WTC11 (cell line): ENCODE measurements around the gene GABRR3. TPM values are rescaled to one million over a fixed set of nuclear protein-coding genes. Genes with fewer than 3 reads are reported as not detected.

Experiments
- ATAC-seq: fragments of 200-7000 bp; cut with Tn5 transposase; 2 replicates; pipeline ENCODE4 v1.10.0; 2021; ENCODE audit warnings: mild to moderate bottlenecking, moderate library complexity
- CTCF ChIA-PET: fragments of 300-600 bp; sonication (Branson Sonifier 250); formaldehyde crosslinking; loops from one replicate; lab custom pipeline; 2021; ENCODE audit warnings: antibody characterized with exemption; lab: Charles Lee
- POLR2A ChIA-PET: fragments of 350-600 bp; sonication (Branson Sonifier 250); formaldehyde crosslinking; loops from one replicate; lab custom pipeline; 2021; ENCODE audit warnings: antibody characterized with exemption; lab: Charles Lee
- DNase-seq: peaks from one replicate; pipeline ENCODE4 v3.0.0; 2021; ENCODE audit warnings: low spot score
- H3K27ac Mint-ChIP-seq: 2 replicates; pipeline ENCODE4 v1.8.0; 2021; ENCODE audit warnings: mixed read lengths
- H3K27me3 Mint-ChIP-seq: 2 replicates; pipeline ENCODE4 v1.8.0; 2021; ENCODE audit warnings: low read depth, mild to moderate bottlenecking, moderate library complexity, mixed read lengths
- H3K36me3 Mint-ChIP-seq: 2 replicates; pipeline ENCODE4 v1.8.0; 2021; ENCODE audit warnings: mixed read lengths
- H3K4me1 Mint-ChIP-seq: 2 replicates; pipeline ENCODE4 v1.8.0; 2022; ENCODE audit warnings: mixed read lengths
- H3K4me3 Mint-ChIP-seq: 2 replicates; pipeline ENCODE4 v1.8.0; 2021; ENCODE audit warnings: mild to moderate bottlenecking, moderate library complexity, mixed read lengths
- H3K9me3 Mint-ChIP-seq: 2 replicates; pipeline ENCODE4 v1.8.0; 2021; ENCODE audit warnings: mixed read lengths
- ATF2 ChIP-seq: sonication (generic); formaldehyde crosslinking; IDR thresholded peaks from 2 replicates; pipeline ENCODE4 v1.8.1; 2022; ENCODE audit warnings: low read depth, missing genetic modification reagents, borderline replicate concordance
- E2F4 ChIP-seq: sonication (generic); formaldehyde crosslinking; IDR thresholded peaks from 2 replicates; pipeline ENCODE4 v1.8.1; 2022; ENCODE audit warnings: low read depth, mild to moderate bottlenecking, moderate library complexity, missing genetic modification reagents, borderline replicate concordance
- ELF4 ChIP-seq: sonication (generic); formaldehyde crosslinking; IDR thresholded peaks from 2 replicates; pipeline ENCODE4 v1.8.1; 2022; ENCODE audit warnings: low read depth, mild to moderate bottlenecking, moderate library complexity, missing genetic modification reagents
- ERG ChIP-seq: fragments of 250-450 bp; sonication (Bioruptor Pico); IDR thresholded peaks from 2 replicates; pipeline ENCODE4 v1.8.0; 2021; ENCODE audit warnings: mild to moderate bottlenecking
- FOXJ3 ChIP-seq: sonication (generic); formaldehyde crosslinking; IDR thresholded peaks from 2 replicates; pipeline ENCODE4 v1.9.0; 2021; ENCODE audit warnings: missing genetic modification reagents, mild to moderate bottlenecking, borderline replicate concordance
- FOXP1 ChIP-seq: sonication (generic); formaldehyde crosslinking; IDR thresholded peaks from 2 replicates; pipeline ENCODE4 v1.8.0; 2022; ENCODE audit warnings: missing genetic modification reagents, mild to moderate bottlenecking, moderate library complexity, borderline replicate concordance
- MLX ChIP-seq: sonication (generic); formaldehyde crosslinking; IDR thresholded peaks from 2 replicates; pipeline ENCODE4 v1.8.1; 2023; ENCODE audit warnings: mild to moderate bottlenecking, missing genetic modification reagents, moderate library complexity
- SOX15 ChIP-seq: fragments of 250-450 bp; sonication (Bioruptor Pico); IDR thresholded peaks from 2 replicates; pipeline ENCODE4 v1.9.0; 2021; ENCODE audit warnings: mild to moderate bottlenecking
- TCF7 ChIP-seq: sonication (generic); formaldehyde crosslinking; IDR thresholded peaks from 2 replicates; pipeline ENCODE4 v1.8.0; 2022; ENCODE audit warnings: mild to moderate bottlenecking, low read depth, missing genetic modification reagents, moderate library complexity
- TEAD1 ChIP-seq: sonication (generic); formaldehyde crosslinking; IDR thresholded peaks from 2 replicates; pipeline ENCODE4 v1.8.0; 2022; ENCODE audit warnings: mild to moderate bottlenecking, missing genetic modification reagents
- TP53 ChIP-seq: sonication (generic); formaldehyde crosslinking; IDR thresholded peaks from 2 replicates; pipeline ENCODE4 v1.8.1; 2023; ENCODE audit warnings: mild to moderate bottlenecking, missing genetic modification reagents
- ZNF317 ChIP-seq: sonication (generic); formaldehyde crosslinking; IDR thresholded peaks from 2 replicates; pipeline ENCODE4 v1.8.1; 2023; ENCODE audit warnings: low read depth, mild to moderate bottlenecking, moderate library complexity, missing genetic modification reagents, borderline replicate concordance
- ZNF396 ChIP-seq: fragments of 250-450 bp; sonication (Bioruptor Pico); IDR thresholded peaks from 2 replicates; pipeline ENCODE4 v1.8.0; 2021; ENCODE audit warnings: mild to moderate bottlenecking, moderate library complexity, borderline replicate concordance
- ZNF671 ChIP-seq: fragments of 250-450 bp; sonication (Bioruptor Pico); IDR thresholded peaks from 2 replicates; pipeline ENCODE4 v1.8.0; 2021; ENCODE audit warnings: mild to moderate bottlenecking
- total RNA-seq: library from RNA; stranded (reverse); gene quantifications from 3 replicates; pipeline ENCODE4 v1.2.3, GENCODE V29; 2021
- TF ChIP-seq, protein P1 (sequence below): fragments of 250-450 bp; sonication (Bioruptor Pico); IDR thresholded peaks from 2 replicates; pipeline ENCODE4 v1.9.0; 2021; ENCODE audit warnings: mild to moderate bottlenecking, borderline replicate concordance

Gene GABRR3
- total RNA-seq, 1 experiment from 2014 or later, result not detected

- H3K27me3 Mint-ChIP-seq, result no peaks in the 10 kb centered on the region
- CTCF ChIA-PET, result interaction anchor here (0.5 to 1.5 kb wide), 2 partner anchors 271 to 922 kb away, joined by 3 to 4 read pairs; no protein-coding TSS in a partner anchor
- peak; percentile 36; the same call in 1 of the 2 replicates for ATAC-seq
These were observed 22.5 kb upstream of the GABRR3 start for GRCh38 chr3:98057631-98058030.

DNA sequence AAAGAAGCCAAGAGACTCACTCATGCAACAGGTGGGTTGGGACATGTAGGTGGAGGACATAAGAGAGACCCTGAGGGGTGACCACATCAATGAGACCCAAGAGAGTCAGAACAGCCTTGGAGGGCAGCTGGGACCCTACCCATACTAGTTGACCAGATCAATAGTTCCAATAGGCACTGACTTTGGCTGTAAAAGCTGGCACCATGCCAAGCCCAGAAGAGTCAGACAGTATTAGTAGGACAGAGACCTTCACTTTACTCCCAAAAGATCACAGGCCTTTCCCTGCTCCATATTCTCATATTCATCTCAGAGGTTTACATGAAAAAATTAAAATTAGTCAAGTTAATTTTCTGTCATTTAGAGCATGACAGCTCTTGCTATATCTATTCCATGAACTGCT, 20.9 kb upstream of the GABRR3 start:
- peaks cover 4% of the 10 kb centered on the region; the same call in 1 of the 2 replicates for H3K9me3 Mint-ChIP-seq
- H3K27ac Mint-ChIP-seq, result no peak overlapping the region
- H3K36me3 Mint-ChIP-seq, result no peaks in the 10 kb centered on the region
- no peak overlapping the region for H3K4me3 Mint-ChIP-seq
- ChIA-PET CTCF (no interaction called here), POLR2A (no interaction called here)
- H3K4me1 Mint-ChIP-seq, result peaks cover 11% of the 10 kb centered on the region
- ATAC-seq (no peak), DNase-seq (no peak)
- no peaks in the 10 kb centered on the region for H3K27me3 Mint-ChIP-seq
- no peak for TF ChIP-seq FOXJ3 (CRISPR knock-in tag)
- TF ChIP-seq SOX15 (CRISPR knock-in tag), result no peak
- TF ChIP-seq TEAD1, result no peak
- TF ChIP-seq, all 79 proteins: peak for 0

More at GRCh38 chr3:98057631-98058030, 22.5 kb upstream of the GABRR3 start:
- DNase-seq, result no peak
- H3K9me3 Mint-ChIP-seq, result peaks cover 4% of the 10 kb centered on the region; the same call in 1 of the 2 replicates
- TF ChIP-seq MLX (CRISPR knock-in tag) (no peak), TP53 (CRISPR knock-in tag) (no peak), E2F4 (CRISPR knock-in tag) (no peak), ELF4 (no peak), TCF7 (no peak), ZNF396 (CRISPR knock-in tag) (no peak), ERG (CRISPR knock-in tag) (no peak), FOXP1 (CRISPR knock-in tag) (no peak), ZNF671 (CRISPR knock-in tag) (no peak)
- H3K36me3 Mint-ChIP-seq, result no peaks in the 10 kb centered on the region
- no peak overlapping the region for H3K27ac Mint-ChIP-seq
- H3K4me1 Mint-ChIP-seq, result peaks cover 11% of the 10 kb centered on the region
- H3K4me3 Mint-ChIP-seq, result no peak overlapping the region
- POLR2A ChIA-PET, result no interaction called here

DNA sequence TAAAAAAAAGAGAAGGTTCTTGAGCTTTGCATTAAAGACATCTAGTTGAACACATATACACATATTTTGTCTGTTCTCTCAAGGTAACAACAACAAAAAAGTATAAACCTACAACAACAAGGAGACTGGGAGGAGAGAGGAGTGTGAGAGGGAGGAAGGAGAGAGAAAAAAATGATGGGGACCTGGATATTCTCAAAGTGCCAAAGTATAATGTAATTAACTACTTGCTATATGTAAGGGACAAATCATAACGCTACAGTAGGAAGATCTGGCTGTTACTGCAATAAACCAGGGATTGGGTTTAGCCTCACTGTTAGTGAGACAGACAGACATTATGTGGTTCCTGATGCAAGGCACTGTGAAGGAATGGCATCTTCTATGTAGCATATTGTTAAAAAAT, 14.2 kb upstream of the GABRR3 start:
- no peaks in the 10 kb centered on the region for H3K27me3 Mint-ChIP-seq
- H3K36me3 Mint-ChIP-seq, result no peaks in the 10 kb centered on the region
- no peak overlapping the region for H3K27ac Mint-ChIP-seq
- TF ChIP-seq ZNF317 (CRISPR knock-in tag) (no peak), ATF2 (CRISPR knock-in tag) (no peak)
- TF ChIP-seq, protein P1, sequence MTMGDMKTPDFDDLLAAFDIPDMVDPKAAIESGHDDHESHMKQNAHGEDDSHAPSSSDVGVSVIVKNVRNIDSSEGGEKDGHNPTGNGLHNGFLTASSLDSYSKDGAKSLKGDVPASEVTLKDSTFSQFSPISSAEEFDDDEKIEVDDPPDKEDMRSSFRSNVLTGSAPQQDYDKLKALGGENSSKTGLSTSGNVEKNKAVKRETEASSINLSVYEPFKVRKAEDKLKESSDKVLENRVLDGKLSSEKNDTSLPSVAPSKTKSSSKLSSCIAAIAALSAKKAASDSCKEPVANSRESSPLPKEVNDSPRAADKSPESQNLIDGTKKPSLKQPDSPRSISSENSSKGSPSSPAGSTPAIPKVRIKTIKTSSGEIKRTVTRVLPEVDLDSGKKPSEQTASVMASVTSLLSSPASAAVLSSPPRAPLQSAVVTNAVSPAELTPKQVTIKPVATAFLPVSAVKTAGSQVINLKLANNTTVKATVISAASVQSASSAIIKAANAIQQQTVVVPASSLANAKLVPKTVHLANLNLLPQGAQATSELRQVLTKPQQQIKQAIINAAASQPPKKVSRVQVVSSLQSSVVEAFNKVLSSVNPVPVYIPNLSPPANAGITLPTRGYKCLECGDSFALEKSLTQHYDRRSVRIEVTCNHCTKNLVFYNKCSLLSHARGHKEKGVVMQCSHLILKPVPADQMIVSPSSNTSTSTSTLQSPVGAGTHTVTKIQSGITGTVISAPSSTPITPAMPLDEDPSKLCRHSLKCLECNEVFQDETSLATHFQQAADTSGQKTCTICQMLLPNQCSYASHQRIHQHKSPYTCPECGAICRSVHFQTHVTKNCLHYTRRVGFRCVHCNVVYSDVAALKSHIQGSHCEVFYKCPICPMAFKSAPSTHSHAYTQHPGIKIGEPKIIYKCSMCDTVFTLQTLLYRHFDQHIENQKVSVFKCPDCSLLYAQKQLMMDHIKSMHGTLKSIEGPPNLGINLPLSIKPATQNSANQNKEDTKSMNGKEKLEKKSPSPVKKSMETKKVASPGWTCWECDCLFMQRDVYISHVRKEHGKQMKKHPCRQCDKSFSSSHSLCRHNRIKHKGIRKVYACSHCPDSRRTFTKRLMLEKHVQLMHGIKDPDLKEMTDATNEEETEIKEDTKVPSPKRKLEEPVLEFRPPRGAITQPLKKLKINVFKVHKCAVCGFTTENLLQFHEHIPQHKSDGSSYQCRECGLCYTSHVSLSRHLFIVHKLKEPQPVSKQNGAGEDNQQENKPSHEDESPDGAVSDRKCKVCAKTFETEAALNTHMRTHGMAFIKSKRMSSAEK (CRISPR knock-in tag), result no peak
- no peak overlapping the region for H3K4me3 Mint-ChIP-seq
- ChIA-PET CTCF (no interaction called here), POLR2A (no interaction called here)
- ATAC-seq, result no peak
- DNase-seq, result no peak
- H3K9me3 Mint-ChIP-seq, result no peaks in the 10 kb centered on the region
- H3K4me1 Mint-ChIP-seq, result no peaks in the 10 kb centered on the region
